Stimulated activated CD8-positive, alpha-beta memory T cell treated with anti-CD3 and anti-CD28 coated beads, Interleukin-4, amount 100 ng/mL, for 1 hour (primary cell): ENCODE measurements around the gene CTH.
"Not testable (repeated sequence)": the region's sequence is repeated elsewhere in the genome, so short reads cannot be mapped to it uniquely, and the experiment has no call there.

Experiments used
- DNase-seq, 2 donors: peaks; one replicate each; pipeline ENCODE4 v3.0.0-alpha.2; 2020; ENCODE audit warnings: low read depth in 2 of 2, low spot score in 1 of 2

The CTH gene

GRCh38 chr1:70410604-70411359 lies at the start of gene CTH:
Gene CTH (plus strand): TSS chr1:70411268. CDS start chr1:70411416, 148 bp downstream.
- peak; percentile 78 to 84 for DNase-seq

GRCh38 chr1:70361727-70362398 lies 49.2 kb upstream of the CTH start:
- no peak for DNase-seq

- DNase-seq, result no peak
These were observed 46.6 kb upstream of the CTH start for GRCh38 chr1:70364439-70364838.

GRCh38 chr1:70366425-70366952 lies 44.6 kb upstream of the CTH start:
- not testable (repeated sequence) for DNase-seq

- DNase-seq, result not testable (repeated sequence)
These were observed 44.1 kb upstream of the CTH start for GRCh38 chr1:70366997-70367396.

- DNase-seq, result not testable (repeated sequence)
These were observed 43.7 kb upstream of the CTH start for GRCh38 chr1:70367397-70367796.

- DNase-seq, result not testable (repeated sequence)
These were observed 39.5 kb upstream of the CTH start for GRCh38 chr1:70371586-70371985.

GRCh38 chr1:70372426-70372825 lies 38.6 kb upstream of the CTH start:
- no peak for DNase-seq

GRCh38 chr1:70373580-70373979 lies 37.5 kb upstream of the CTH start:
- DNase-seq, result not testable (repeated sequence)

- no peak for DNase-seq
These were observed 34.9 kb upstream of the CTH start for GRCh38 chr1:70376196-70376595.

GRCh38 chr1:70382682-70383081 lies 28.4 kb upstream of the CTH start:
- no peak for DNase-seq

- no peak for DNase-seq
These were observed 27.6 kb upstream of the CTH start for GRCh38 chr1:70383483-70383882.

GRCh38 chr1:70384542-70384941 lies 26.5 kb upstream of the CTH start:
- no peak for DNase-seq

- no peak for DNase-seq
These were observed 25.6 kb upstream of the CTH start for GRCh38 chr1:70385477-70385876.

GRCh38 chr1:70386121-70386520 lies 24.9 kb upstream of the CTH start:
- DNase-seq, result no peak

GRCh38 chr1:70387507-70387906 lies 23.6 kb upstream of the CTH start:
- DNase-seq, result no peak

GRCh38 chr1:70392626-70393025 lies 18.4 kb upstream of the CTH start:
- DNase-seq, result no peak

GRCh38 chr1:70396607-70397006 lies 14.5 kb upstream of the CTH start:
- DNase-seq, result no peak

GRCh38 chr1:70397013-70397412 lies 14.1 kb upstream of the CTH start:
- no peak for DNase-seq

GRCh38 chr1:70400335-70400734 lies 10.7 kb upstream of the CTH start:
- no peak for DNase-seq

- no peak for DNase-seq
These were observed 9.1 kb upstream of the CTH start for GRCh38 chr1:70401974-70402373.

GRCh38 chr1:70403759-70404158 lies 7.3 kb upstream of the CTH start:
- no peak for DNase-seq
